AG09309 (cell line): ENCODE data around the gene FOXD3.

Experiments
- DNase-seq: peaks from one replicate; pipeline ENCODE4 v3.0.0-alpha.2; 2010; ENCODE audit warnings: low read depth
- H3K4me3 ChIP-seq: 2 replicates; pipeline ENCODE4 v1.5.1; 2011; ENCODE audit warnings: mild to moderate bottlenecking, low read depth, low read length, moderate library complexity; ENCODE audit not compliant: control insufficient read depth
- TF ChIP-seq, protein P1 (sequence below): IDR thresholded peaks from 2 replicates; pipeline ENCODE4 v1.5.1; 2011; ENCODE audit warnings: mild to moderate bottlenecking, low read depth, low read length, inconsistent platforms; ENCODE audit not compliant: insufficient read depth, control insufficient read depth; ENCODE audit errors: missing control alignments

Gene FOXD3

GRCh38 chr1:63362073-63362472 lies 39.7 kb downstream of the FOXD3 start:
- TF ChIP-seq, protein P1, sequence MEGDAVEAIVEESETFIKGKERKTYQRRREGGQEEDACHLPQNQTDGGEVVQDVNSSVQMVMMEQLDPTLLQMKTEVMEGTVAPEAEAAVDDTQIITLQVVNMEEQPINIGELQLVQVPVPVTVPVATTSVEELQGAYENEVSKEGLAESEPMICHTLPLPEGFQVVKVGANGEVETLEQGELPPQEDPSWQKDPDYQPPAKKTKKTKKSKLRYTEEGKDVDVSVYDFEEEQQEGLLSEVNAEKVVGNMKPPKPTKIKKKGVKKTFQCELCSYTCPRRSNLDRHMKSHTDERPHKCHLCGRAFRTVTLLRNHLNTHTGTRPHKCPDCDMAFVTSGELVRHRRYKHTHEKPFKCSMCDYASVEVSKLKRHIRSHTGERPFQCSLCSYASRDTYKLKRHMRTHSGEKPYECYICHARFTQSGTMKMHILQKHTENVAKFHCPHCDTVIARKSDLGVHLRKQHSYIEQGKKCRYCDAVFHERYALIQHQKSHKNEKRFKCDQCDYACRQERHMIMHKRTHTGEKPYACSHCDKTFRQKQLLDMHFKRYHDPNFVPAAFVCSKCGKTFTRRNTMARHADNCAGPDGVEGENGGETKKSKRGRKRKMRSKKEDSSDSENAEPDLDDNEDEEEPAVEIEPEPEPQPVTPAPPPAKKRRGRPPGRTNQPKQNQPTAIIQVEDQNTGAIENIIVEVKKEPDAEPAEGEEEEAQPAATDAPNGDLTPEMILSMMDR, result no peak
- H3K4me3 ChIP-seq, result no peak overlapping the region
- no peak for DNase-seq

DNA sequence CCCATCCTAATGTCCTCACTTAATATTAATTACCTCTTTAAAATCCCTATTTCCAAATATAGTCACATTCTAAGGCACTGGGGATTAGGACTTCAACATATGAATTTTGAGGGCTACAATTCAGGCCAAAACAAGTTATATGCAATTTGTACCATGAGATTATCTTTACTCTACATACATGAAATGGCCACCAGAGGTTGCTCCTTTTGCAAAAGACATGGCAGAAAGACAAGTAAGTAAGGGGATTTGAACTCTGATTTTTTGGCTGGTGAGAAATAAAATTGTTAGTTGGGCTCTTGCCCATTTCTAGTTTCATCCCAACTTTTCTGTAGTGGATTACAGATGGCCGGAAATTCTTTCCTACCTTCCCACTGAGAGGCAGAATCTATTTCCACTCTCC lies 40.2 kb downstream of the FOXD3 start:
- TF ChIP-seq, protein P1, result no peak
- no peak overlapping the region for H3K4me3 ChIP-seq
- no peak for DNase-seq

DNA sequence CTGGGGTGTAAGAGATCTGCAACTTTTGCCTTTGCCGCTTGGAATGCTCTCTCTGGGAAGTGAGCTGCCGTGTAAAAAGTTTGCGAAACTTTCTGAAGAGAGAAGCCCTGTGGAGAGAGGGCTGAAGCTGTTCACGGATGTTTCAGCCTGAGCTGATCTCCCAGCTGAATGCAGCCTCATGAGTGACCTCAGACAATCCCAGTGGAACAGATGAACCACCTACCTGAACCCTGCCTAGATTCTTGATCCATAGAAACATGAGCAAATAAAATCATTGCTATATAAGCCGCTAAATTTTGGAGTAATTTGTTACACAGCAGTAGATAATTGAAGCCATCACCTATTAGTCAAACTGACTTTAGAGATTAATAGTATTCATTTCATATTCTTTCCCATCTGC lies 40.6 kb downstream of the FOXD3 start:
- no peak overlapping the region for H3K4me3 ChIP-seq
- TF ChIP-seq, protein P1, result no peak
- DNase-seq, result no peak

DNA sequence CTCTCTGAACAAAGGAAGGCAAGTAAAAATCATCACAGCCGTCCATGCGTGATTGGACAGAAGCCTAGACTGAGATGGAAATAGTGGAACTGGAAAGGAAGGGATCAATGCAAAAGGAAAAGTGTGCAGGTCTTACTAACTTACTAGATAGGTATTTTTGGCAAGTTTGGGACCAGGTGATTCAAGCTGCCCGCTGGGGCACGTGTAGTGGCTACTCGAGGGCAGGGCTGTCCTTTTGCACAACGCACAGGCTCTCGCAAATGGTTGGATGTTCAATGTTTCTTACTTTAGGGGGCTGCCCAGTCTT lies 44.5 kb downstream of the FOXD3 start:
- peak overlapping the region; percentile 93 for H3K4me3 ChIP-seq
- TF ChIP-seq, protein P1, result no peak
- no peak for DNase-seq

DNA sequence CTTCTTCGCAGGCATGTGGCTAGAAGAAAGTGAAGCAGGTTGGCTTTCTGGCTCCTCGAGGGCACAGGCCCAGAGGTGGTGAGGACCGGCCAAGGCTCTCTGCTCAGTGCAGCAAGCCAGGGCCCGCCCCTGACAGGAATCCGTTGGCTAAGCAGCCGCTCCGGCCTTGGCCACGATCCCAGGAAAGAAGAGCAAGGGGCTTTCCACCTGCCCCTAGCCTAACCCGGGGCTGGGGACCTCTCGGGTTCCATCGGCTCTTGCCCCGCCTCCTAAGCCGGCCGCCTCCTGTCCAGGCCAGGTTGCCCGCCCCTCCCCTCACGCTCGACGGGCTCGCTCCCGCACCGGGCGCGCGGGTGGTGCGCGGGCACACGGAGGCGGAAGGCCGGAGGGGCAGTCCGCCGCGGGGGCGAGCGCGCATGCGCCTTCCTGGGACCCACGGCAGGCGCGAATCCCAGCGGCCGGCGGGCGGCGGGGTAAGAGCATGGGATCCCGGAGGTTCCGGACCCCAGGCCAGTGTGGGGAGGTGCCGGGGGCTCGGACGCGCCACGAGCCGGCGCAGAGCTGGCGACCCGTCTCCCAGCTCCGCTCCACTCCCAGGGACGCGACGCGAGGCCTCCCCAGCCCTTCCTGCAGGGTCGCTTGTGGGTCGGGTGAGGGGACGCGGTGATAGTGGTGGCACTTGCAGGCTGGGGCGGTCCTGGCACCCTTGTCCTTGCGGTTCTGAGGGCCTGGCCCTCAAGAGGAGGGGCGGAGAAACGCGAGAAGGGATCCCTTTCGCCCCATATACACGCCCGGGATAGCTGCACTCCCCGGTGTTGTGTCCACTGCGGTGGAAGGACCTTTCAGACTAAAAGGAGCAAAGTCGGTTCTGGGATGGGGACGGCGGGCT lies 45.1 kb downstream of the FOXD3 start, which contains the start of gene ALG6:
Gene ALG6, plus strand, starts transcription at position 413 of the 889 bp plus-strand sequence. CDS start 3,351 bp downstream, outside the sequence.
- TF ChIP-seq, protein P1, result peak; percentile 5
- H3K4me3 ChIP-seq, result peak within 1 kb of the TSS; percentile 93
- DNase-seq, result peak; percentile 44

- H3K4me3 ChIP-seq, result peak overlapping the region; percentile 93
- no peak for DNase-seq
- TF ChIP-seq, protein P1, result no peak
Measured at GRCh38 chr1:63368131-63368530, 45.8 kb downstream of the FOXD3 start.
